GM19351 (cell line): ENCODE measurements around the gene BBC3.
"Not testable (repeated sequence)": the region's sequence is repeated elsewhere in the genome, so short reads cannot be mapped to it uniquely, and the experiment has no call there.

Experiments used
- ATAC-seq: cut with Tn5 transposase; IDR thresholded peaks from one replicate; pipeline ENCODE4 v1.9.1; 2021; ENCODE audit warnings: mild to moderate bottlenecking, moderate library complexity; ENCODE audit not compliant: unreplicated experiment

BBC3 gene

DNA sequence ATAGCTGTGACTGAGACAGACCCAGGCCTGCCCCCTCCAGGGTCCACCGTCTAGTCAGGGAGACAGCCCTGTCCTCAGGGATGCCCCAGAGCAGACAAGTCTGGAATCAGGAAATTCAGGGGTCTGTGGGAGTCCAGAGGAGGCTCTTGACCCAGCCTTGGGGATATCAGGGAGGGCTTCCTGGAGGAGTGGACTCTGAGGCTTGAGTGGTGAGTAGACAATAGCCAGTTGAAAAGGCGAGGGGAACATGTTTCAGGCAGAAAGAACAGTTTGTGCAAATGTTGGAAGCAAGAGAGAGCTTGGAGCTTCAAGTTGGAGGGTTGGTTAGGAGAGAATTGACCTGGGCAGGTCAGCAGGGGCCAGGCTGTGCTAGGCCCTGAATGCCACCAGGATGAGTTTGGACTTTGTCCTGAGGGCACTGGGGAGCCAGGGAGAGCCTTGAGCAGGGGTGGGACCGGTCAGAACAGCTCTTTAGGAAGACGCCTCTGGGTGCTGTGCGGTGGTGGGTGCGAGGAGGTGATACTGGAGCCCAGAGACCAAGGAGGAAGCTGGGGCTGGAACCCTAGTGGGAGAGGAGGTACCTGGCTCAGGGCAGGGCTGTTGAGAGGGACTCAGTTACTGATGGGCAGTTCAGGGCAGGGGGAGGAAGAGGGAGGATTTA, 28.0 kb upstream of the BBC3 start:
- no peak for ATAC-seq

DNA sequence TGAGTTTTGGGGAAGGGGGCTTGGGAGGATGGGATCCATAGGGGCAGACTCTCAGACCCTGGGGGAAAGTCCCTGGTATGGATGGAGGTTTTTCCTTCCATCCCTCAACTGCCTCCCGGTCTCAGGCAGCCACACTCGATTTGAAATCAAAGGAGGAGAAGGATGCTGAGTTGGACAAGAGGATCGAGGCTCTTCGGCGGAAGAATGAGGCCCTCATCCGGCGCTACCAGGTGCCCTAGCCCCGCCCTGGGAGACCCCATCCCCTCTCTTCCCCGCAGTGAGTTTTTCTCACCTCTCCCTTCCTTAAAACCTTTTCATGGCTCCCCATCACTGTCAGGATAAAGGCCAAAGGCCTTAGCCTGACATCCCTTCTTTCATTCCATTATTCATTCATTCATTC, 27.4 kb upstream of the BBC3 start:
- ATAC-seq = no peak

DNA sequence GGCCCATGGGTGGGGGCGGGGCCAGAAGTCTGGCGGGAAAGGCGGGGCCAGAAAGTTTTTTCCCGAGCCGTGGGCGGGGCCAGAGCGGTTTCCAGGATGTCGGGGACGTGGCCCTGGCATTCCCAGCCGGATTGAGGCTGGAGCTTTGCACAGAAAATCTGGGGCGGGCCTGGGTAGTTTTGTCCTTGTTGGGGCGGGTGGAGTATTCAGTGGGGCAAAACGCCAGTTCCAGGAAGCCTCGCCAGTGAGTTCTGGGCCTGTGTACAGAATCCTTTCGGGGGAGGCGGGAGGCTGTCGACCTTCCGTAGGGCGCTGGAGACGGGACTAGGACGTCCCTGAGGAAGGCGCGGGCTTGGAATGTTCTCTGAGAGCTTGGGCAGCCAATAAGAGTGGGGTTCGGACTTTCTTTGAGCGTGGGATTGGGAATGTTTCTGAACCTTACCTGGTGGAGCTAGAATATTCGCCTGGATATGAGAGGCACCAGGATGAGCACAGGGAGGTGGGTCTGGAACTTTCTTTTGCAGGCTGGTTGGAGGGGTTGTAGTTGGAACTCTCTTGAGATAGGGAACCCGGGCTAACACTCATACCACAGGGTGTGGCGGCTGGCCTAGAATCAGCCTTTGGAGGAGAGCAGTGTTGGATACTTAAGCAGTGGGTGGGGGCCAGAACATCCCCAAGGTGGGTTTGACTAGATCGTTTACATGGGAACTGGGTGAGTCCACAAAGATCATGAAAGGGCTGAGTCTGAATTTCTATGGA, 26.6 kb upstream of the BBC3 start:
- ATAC-seq = no peak

DNA sequence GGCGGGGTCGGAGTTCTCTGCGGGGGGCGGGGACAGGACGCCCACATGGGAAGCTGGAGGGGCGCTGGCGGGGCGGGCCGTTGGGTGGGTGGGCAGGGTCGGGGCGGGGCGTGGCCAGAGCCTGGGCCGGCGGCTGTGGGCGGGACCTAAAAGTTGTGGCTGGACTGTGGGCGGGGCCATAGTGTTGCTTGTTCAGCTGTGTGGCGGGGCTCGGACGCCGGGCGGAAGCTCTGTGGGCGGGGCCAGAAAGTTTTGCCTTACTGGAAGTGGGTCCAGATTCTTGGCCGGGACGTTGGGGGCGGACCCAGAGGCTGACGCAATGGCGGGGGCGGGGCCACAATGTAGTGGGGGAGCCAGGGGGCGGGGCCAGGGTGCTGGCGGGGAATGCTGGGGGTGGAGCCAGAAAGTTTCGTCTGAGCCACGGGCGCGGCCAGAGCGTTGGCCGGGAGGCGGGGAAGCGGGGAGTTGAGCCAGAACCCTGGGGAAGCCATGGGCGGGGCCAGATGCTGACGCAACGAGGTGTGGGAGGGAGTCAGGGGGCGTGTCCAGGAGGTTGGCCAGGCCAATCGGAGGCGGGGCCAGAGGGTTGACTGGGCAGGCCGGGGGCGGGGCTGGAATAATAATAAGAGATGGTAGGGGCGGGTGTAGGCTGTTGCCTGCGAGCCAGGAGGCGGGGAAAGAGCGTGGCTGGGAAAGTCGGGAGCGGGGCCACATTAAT, 25.9 kb upstream of the BBC3 start:
- ATAC-seq = peak; percentile 76

DNA sequence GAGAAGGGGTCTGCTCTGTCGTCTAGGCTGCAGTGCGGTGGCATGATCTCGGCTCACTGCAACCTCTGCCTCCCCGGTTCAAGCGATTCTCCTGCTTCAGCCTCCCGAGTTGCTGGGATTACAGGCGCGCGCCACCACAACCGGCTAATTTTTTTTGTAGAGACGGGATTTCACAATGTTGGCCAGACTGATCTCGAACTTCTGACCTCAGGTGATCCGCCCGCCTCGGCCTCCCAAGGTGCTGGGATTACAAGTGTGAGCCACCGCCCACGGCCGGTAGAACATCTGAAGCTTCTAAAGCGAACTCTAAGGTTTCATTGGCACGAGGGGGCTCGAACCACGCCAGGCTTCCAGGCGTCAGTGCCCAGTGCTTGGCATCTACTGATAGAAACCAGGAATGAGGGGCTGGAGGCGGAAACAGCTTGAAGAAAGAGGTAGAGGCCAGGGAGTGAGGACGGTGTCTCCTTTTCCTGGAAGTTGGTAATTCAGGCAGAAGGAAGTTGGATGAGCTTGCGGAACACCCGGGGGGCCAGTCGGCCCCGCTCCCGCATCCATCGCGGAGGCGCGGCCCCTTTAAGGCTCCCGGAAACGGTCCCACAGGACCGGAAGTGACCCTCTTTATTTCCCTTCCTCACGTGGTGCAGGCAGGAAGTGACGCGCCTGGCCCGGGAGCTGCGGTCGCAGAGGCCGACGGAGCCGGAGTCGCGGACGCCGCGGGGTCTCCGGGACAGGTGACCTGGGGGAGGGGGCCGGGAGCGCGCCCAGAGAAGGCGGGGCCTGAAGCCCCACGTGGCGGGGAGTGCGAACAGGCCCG, 25.1 kb upstream of the BBC3 start, which contains the start of gene CCDC9:
Gene CCDC9, plus strand, starts transcription at position 647 of the 814 bp plus-strand sequence. CDS start 1,876 bp downstream, outside the sequence.
- peak; percentile 53 for ATAC-seq

DNA sequence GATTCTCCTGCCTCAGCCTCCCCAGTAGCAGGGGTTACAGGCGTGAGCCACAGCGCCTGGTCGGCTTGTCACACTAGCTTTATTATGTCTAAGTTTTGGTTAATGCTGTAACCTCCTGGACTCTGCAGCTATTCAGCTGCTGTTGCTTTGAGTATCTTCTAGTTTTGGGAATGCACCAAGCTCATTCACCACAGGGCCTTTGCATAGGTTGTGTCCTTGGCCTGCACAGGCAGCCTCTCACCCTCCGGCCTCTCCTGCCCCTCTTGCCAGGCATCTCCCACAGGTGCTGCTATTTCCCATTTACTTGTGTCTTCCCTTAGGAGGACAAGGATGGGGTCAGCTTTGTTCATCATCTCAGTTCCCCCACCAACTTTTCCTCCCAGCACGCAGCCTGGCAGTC, 23.0 kb upstream of the BBC3 start:
- no peak for ATAC-seq

DNA sequence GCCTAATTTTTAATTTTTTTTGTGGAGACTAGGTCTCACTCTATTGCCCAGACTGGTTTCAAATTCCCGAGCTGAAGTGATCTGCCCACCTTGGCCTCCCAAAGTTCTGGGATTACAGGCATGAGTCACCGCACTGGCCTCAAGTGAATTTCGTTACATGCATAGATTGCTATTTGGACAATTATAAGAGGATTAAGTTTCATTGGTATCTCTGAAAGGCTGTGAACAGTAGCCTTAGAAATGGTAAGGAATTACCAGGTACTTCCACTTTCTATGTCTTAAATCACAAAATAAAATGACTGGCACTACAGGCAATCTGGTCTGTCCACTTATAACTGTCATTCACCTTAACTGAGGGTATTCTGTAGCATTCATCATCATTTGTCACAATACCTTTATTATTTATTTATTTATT, 22.5 kb upstream of the BBC3 start:
- ATAC-seq = no peak

DNA sequence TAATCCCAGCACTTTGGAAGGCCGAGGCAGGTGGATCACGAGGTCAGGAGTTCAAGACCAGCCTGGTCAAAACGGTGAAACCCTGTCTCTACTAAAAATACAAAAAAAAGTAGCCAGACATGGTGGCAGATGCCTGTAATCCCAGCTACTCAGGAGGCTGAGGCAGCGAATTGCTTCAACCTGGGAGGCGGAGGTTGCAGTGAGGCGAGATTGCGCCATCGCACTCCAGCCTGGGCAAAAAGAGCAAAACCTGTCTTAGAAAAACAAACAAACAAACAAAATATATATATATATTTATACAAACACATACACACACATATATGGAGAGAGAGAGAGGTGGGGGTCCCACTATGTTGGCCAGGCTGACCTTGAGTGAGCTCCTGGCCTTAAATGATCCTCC, 22.0 kb upstream of the BBC3 start:
- ATAC-seq = not testable (repeated sequence)

DNA sequence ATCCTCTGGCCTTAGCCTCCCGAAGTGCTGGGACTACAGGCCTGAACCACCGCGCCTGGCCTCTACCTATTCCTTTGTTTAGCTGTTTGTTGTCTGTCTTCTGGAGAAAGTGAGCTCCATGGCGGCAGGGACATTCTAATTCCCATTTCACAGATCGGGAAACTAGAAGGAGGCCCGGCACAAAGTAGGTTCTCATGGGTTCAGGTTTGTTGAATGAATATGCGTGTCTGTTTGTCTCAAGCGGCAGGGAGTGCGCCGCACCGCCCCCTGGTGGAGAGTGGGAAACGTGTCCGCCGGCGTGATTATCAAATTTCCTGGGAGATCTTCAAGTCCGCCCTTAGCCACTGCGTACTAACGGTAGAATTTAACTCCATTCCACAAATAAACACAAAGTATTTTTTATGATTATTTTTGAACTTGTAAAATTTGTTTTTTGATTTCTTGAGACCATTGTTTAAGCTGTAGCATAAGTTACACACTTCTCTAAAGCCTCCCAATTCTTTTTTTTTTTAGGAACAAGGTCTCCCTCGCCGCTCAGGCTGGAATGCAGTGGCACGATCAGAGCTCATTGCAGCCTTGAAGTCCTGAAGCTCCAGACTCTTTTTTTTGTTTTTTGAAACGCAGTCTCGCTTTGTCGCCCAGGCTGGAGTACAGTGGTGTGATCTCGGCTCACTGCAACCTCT, 16.4 kb upstream of the BBC3 start:
- ATAC-seq = no peak

DNA sequence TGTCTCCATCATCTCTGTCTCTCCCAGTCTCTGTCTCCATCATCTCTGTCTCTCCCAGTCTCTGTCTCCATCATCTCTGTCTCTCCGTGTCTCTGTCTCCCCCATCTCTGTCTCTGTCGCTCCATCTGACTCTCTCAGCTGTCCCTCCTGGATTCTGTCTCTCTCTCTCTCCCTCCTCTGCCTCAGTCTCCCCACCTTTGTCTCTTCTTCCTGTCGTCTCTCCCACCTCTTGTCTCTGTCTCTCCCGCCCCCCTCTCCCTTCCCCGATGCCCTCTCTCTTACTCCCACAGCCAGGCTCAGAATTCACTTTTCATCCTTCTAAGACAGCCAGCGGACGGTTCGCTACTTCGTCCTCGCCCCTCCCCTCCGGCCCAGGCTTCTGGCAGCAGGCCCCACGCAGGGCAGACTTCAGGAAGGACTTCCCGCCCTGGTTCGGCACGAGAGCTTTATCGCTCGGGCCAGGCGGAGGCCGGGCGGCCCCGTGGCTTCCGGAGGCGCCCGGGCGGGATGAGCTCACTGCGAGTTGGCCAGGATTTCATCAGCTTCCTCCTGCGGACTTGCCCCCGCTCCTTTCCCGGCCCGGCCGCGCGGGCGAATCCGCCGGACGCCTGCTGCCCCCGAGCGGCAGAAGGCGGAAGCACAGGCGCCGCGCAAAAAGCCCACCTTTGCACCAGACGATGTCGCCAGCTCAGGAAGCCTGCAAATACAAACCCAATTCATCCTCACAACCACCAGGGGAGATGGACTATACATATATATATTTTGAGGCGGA, 13.0 kb upstream of the BBC3 start:
- ATAC-seq = peak; percentile 64

DNA sequence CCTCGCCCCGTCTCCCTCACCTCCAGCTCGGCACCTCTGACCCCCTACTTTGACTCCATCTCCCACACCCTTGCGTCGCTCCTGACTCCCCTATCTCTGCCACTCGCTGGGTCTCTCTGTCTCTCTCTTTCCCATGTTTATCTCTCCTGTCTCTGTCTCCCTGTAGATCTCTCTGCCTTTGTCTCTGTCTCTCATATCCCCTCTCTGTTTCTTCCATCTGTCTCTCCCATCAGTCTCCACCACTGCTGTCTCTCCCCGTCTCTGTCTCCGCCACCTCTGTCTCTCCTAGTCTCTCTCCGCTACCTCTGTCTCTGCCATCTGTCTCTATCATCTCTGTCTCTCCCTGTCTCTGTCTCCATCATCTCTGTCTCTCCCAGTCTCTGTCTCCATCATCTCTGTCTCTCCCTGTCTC, 12.4 kb upstream of the BBC3 start:
- no peak for ATAC-seq

DNA sequence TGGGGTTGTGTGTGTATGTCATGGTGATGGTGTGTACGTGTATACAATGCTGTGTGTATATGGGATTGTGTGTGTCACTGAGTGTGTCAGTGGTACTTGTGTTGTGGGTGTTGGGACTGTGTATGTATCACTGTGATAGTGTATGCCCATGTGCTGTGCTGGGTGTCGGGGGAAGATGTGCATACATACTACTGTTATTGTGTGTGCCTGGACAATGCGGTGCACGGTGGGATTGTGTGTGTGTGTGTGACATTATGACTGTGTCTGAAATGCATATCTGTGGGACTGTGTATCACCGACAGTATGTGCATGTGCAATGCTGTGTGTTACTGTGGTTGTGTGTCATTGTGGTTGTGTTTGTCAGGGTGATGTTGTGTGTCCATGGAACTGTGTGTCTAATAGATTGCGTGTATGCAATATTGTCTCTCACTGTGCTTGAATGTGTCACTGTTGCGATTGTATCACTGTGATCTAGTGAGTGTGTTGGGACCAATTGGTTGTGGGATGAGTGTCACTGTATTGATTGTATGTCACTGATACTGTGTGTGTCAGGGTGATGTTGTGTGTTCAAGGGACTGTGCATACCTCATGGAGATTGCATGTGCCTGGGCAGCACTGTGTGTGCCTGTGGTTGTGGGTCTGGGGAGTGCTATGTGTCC, 11.0 kb upstream of the BBC3 start:
- ATAC-seq = no peak

DNA sequence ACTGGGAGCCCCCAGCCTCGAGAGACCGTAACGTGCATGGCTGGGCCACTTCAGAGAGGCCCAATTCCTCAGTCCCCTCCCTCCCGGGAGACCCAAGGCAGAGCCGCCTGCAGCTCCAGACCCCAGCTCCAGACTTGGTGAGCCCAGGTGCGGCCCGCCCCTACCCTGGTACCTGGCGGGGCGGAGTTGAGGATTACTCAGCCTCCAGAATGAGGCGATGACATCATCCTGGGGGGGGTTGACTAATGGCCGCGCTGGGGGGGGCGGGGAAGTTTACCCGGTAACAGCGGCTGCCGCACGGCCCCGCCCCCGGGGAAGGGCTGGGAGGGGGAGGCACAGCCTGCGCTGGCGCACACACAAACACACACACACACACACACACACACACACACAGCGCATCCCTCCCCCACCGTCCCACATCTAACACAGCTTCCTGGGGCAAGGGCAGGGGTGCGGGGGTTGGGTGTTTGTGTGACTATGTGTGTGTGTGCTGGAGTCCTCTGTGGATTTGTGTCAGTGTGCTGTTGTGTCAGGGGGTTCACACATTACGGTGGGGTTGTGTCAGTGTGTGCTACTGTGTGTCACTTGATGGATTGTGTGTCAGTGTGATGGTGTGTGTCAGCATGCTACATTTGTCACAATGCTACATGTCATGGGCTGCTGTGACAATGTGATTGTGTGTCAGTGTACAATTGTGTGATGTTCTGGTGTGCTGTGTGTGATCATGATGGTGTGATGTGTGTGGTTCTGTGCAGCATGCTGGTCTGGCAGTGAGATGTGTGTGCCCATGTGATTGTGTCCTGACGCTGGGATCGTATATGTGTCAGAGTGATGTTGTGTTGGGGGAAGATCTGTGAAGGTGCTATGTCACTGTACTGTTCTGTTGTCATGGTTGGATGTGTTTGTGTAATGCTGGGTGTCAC, 10.3 kb upstream of the BBC3 start:
- no peak for ATAC-seq

DNA sequence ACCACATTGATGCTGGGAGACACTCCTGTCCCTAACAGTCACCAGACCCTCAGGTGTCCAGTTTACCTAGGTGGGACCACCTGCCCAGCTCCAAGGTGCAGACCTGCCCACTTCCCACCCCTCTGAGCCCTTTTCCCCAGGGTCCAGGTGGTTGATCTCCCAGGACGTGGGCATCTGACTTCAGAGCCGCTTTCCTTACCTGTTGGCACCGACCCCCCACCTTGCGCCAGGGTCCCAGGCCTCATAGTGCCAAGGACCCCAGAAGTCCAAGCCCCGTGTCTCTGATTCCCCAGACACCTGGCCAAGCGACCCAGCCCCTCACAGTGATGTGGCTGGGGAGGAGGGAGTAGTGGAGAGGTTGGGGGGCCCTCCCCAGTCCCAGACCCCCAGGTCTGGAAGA, 9.6 kb upstream of the BBC3 start:
- no peak for ATAC-seq

DNA sequence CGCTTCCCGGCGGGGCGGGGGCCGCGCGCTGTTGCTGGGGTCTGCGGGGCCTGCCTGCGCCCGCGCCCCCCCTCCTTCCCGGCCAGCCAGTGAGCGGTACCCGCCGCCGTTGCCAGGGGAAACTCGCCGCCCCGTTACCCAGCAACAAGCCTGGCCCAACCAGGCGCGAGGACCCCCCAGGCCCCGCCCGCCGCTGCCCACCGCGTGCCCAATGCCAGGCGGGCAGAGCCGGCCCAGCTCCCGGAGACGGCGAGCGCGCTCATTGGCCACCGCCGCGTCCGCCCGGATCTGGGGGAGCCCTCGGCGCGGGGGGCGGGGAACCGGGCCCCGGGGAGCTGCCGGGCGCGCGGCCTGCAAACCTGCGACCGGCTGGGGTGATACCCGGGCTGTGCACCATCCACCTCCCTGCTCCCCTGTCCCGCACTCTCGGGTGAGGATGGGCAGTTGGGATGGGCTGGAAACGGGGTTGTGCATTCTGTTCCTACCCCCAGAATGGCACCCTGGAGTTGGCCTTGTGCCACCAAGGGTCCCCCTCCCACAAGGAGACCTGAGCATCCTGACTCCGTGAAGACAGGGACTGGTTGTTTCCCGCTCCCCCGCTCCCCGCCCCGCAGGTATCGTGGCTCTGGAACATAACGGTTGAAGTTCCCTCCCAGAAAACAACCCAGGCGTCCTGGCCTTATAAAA, 8.8 kb upstream of the BBC3 start:
- no peak for ATAC-seq

DNA sequence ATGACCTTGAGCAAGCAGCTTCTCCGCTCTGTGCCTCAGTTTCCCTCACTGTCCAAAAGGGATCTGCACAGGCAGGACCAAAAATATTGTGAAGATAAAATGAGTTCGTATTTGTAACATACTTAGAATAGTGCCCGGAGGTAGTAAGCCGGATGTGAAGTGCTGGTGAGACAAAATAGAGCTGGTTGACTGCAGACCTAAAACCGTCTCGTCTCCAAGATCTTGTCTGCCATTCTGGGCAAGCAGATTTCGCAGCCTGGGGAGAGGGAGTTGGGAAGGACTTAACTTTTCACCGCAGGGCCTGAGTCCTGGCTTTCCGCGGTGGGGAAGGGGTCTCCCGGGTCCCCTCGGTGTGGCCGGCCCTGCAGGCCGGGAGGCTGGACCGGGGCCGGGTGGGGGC, 8.2 kb upstream of the BBC3 start:
- no peak for ATAC-seq

DNA sequence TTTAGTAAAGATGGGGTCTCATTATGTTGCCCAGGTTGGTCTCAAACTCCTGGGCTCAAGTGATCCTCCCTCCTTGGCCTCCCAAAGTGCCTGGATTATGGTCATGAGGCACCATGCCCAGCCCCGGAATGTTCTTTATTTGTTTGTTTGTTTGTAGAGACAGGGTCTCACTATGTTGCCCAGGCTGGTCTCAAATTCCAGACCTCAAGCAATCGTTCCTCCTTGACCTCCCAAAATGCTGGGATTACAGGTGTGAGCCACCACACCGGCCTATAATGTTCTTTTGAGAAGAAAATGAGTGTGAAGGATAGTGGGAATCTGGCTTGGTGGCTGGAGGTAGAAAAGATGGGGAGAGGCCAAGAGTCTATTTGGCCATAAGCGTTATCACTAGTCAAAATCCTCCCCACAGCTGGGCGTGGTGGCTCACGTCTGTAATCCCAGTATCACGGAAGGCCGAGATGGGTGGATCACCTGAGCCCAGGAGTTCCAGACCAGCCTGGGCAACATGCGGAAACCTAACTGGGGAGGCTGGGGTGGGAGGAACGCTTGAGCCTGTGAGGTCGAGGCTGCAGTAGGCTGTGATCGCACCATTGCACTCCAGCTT, 5.2 kb upstream of the BBC3 start:
- ATAC-seq = no peak
